HepG2 (cell line): ENCODE results near the gene LAMTOR2. TPM values are rescaled to one million over a fixed set of nuclear protein-coding genes. Genes with fewer than 3 reads are reported as not detected.

Experiments used
- ASH2L ChIP-seq: fragments of 300-600, 200-600 bp; sonication (generic); IDR thresholded peaks from 2 replicates; pipeline ENCODE4 v1.7.0; 2017; ENCODE audit warnings: low read depth, mild to moderate bottlenecking, moderate library complexity, mixed read lengths, low read length; ENCODE audit not compliant: insufficient read length
- ATF7-NPFF ChIP-seq: sonication (generic); formaldehyde crosslinking; IDR thresholded peaks from 2 replicates; pipeline ENCODE4 v1.8.1; 2023; ENCODE audit warnings: mild to moderate bottlenecking, low read depth, missing genetic modification reagents, moderate library complexity
- CENPT ChIP-seq: sonication (generic); formaldehyde crosslinking; IDR thresholded peaks from 2 replicates; pipeline ENCODE4 v1.8.0; 2022; ENCODE audit warnings: low read depth, mild to moderate bottlenecking, moderate library complexity, missing genetic modification reagents
- CSRNP1 ChIP-seq: sonication (generic); formaldehyde crosslinking; IDR thresholded peaks from 2 replicates; pipeline ENCODE4 v1.8.1; 2023; ENCODE audit warnings: mild to moderate bottlenecking, missing genetic modification reagents
- DRAP1 ChIP-seq: IDR thresholded peaks from 2 replicates; pipeline ENCODE4 v1.6.1; 2016; ENCODE audit warnings: missing genetic modification reagents, missing compliant biosample characterization
- HDAC6 ChIP-seq: fragments of 200-600 bp; sonication (generic); IDR thresholded peaks from 2 replicates; pipeline ENCODE4 v1.7.0; 2017; ENCODE audit warnings: mild to moderate bottlenecking, antibody characterized with exemption, low read length, low read depth
- HMGXB3 ChIP-seq: sonication (generic); formaldehyde crosslinking; IDR thresholded peaks from 2 replicates; pipeline ENCODE4 v1.4.0; 2020; ENCODE audit warnings: missing genetic modification reagents, borderline replicate concordance
- PPARG ChIP-seq: conservative IDR thresholded peaks from 2 replicates; pipeline ENCODE4 v1.6.1; 2016; ENCODE audit warnings: missing biosample characterization, missing genetic modification reagents
- XBP1 ChIP-seq: sonication (generic); formaldehyde crosslinking; IDR thresholded peaks from 2 replicates; pipeline ENCODE4 v1.5.0; 2020; ENCODE audit warnings: missing genetic modification reagents
- ZNF124 ChIP-seq: sonication (generic); formaldehyde crosslinking; IDR thresholded peaks from 2 replicates; pipeline ENCODE4 v1.4.0; 2020; ENCODE audit warnings: missing genetic modification reagents
- ZNF138 ChIP-seq: sonication (generic); formaldehyde crosslinking; IDR thresholded peaks from 2 replicates; pipeline ENCODE4 v1.5.0; 2020; ENCODE audit warnings: mild to moderate bottlenecking, low read depth, missing genetic modification reagents
- ZNF432 ChIP-seq: sonication (generic); formaldehyde crosslinking; IDR thresholded peaks from 2 replicates; pipeline ENCODE4 v1.5.0; 2020; ENCODE audit warnings: missing genetic modification reagents, mild to moderate bottlenecking, borderline replicate concordance
- polyA plus RNA-seq, 8 experiments: library from polyadenylated mRNA; depleted of rRNA in 3 of 8; stranded (reverse) in 7 of 8; unstranded in 1 of 8; fragments of >200 nt; fragmentation: Illumina TruSeq in 4 of 8; extraction: Trizol in 4 of 8; gene quantifications; 2 replicates each; pipeline versions ENCODE4 v1.2.1 to v1.2.3, GENCODE V29; 2011 to 2016; ENCODE audit warnings: low read depth in 4 of 8, missing spikeins in 1 of 8, mixed read lengths in 1 of 8; ENCODE audit not compliant: insufficient read depth in 1 of 8
- total RNA-seq, 5 experiments: library from RNA; depleted of rRNA; stranded (reverse); fragments of >200 nt; fragmentation: Illumina TruSeq; extraction: Trizol; gene quantifications; 2 replicates each; pipeline ENCODE4 v1.2.3, GENCODE V29; 2016; ENCODE audit warnings: low read depth in 1 of 5

The LAMTOR2 gene
- total and polyA plus RNA-seq, 2 of the 13 experiments (the other 11 are each of a cell fraction or from before 2014, with no cell fraction given), result 36.5 to 66.4 TPM

GRCh38 chr1:156078728-156079127 lies 24.1 kb downstream of the LAMTOR2 start (continued):
- TF ChIP-seq HMGXB3 (CRISPR knock-in tag) (no peak), CENPT (CRISPR knock-in tag) (no peak), ASH2L (no peak), HDAC6 (no peak), ATF7-NPFF (CRISPR knock-in tag) (no peak), XBP1 (CRISPR knock-in tag) (no peak), ZNF432 (CRISPR knock-in tag) (no peak), ZNF124 (CRISPR knock-in tag) (no peak), ZNF138 (CRISPR knock-in tag) (no peak), CSRNP1 (no peak), DRAP1 (CRISPR knock-in tag) (no peak), PPARG (no peak)
